ENCODE results near the gene LCK.
"Not testable (repeated sequence)": the region's sequence is repeated elsewhere in the genome, so short reads cannot be mapped to it uniquely, and the experiment has no call there.

The LCK gene

DNA sequence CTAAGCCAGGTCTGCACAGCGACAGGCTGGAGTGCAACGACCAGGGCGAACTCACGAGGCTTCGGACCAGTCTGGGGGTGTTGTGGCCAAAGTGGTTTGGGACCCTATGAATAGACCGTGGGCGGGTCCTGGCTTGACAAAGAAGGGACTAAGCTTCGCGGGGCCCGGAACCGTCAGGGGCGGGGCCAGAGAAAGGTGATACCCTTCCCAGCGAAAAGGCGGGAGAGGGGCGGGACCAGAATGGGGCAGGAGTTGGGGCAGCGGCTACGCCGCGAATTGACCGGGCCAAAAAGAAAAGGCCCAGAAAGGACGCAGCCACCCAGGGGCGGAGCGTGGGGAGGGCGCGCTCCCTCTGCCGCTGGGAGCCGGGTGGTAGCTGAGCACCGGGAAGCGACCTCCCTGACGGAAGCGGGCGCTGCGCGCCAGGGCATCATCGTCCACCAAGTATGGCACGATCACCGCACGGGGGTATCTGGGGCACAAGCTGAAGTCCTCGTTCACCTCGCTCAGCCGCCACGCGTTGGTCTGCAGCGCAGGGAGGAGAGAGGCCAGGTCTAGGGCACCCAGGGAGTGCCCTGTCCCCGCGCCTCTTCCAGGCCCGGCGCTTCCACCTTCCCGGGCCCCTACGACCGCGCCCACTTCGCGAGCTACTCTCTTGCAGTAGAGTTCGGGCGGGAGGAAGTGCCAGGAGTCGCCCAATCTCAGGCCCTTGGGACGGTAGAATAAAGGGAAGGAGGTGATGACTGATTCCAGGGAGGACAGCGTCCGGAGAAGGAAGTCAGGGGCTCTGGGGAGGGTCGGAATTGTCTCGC, 10.7 kb upstream of the LCK start:
- peak; percentile 31 to 69 (median 54) for DNase-seq

- peak in 5 of 6 experiments; percentile 15 to 68 (median 40) for DNase-seq
Measured at GRCh38 chr1:32241001-32241763, 9.9 kb upstream of the LCK start.

DNA sequence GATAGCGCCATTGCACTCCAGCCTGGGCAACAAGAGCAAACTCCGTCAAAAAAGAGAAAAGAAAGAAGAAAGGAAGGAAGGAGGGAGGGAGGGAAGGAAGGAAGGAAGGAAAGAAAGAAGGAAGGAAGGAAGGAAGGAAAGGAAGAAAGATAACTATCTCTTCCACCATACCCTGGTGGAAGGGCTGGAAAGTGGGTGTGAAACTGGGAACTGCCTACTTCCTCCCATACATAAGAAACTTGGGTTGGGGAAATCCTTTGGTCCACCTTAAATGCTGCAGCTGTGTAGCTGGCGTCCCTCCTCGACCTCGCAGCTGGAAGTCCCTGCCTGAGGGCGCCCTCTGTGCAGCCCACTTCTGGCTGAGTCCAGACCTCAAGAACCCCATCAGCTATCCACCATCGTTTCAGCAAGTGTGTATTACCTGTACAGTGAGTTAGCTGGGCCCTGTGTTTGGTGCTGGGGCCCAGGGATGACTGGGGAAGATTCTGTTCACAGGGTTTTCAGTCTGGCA, 8.7 kb upstream of the LCK start:
- no peak for DNase-seq

GRCh38 chr1:32246888-32247273, 4.2 kb upstream of the LCK start, which contains the start of gene FAM167B:
Gene FAM167B (plus strand): TSS chr1:32247222. CDS start chr1:32247422, 200 bp downstream.
- no peak for DNase-seq

- no peak for DNase-seq
Measured at GRCh38 chr1:32247452-32247851, 3.6 kb upstream of the LCK start.

GRCh38 chr1:32247983-32248889, 2.8 kb upstream of the LCK start:
- DNase-seq, result peak; percentile 32 to 70 (median 52)

GRCh38 chr1:32249831-32250525, 1.1 kb upstream of the LCK start:
- DNase-seq, result peak; percentile 71 to 90 (median 84)

GRCh38 chr1:32255072-32256071, 4.3 kb downstream of the LCK start:
- peak in 5 of 6 experiments; percentile 19 to 56 (median 39) for DNase-seq

DNA sequence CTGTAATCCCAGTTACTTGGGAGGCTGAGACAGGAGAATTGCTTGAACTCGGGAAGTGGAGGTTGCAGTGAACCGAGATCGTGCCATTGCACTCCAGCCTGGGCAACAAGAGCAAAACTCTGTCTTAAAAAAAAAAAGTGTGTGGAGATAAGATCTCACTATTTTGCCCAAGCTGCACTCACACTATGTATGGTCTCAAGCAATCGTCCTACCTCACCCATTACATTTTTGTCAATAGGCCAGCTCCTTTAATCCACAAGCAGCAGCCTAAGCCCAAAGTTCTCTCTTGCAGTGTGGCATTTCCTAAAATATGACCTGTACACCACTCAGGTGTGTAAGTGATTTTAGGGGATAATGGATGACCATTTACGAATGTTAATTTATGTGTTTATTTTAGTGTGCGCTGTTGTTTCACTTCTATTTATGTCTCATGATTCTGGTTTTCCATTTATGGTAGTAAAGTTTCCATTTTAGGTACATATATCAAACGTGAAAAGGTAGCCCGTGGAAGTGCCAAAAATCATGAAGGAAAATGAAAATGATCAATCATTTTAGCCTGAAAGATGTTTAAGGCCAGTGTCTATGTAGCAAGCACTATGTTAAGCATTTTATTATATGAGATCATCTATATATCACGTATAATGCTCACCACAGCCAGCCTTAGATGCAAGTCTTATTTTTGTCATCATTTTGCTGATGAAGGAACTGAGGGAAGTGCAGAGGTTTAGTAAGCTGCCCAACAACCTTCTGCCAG, 5.6 kb downstream of the LCK start:
- DNase-seq, result peak in 1 of 6 experiments; percentile 20

- DNase-seq, result no peak
Measured at GRCh38 chr1:32257227-32257508, 6.1 kb downstream of the LCK start.

GRCh38 chr1:32263236-32263593, 12.2 kb downstream of the LCK start:
- DNase-seq, result not testable (repeated sequence)

GRCh38 chr1:32263744-32264143, 12.7 kb downstream of the LCK start:
- peak in 3 of 6 experiments; percentile 46 to 57 (median 50) for DNase-seq

- DNase-seq, result no peak
Measured at GRCh38 chr1:32265846-32266245, 14.8 kb downstream of the LCK start.

- DNase-seq, result peak in 4 of 6 experiments; percentile 19 to 50 (median 34)
Measured at GRCh38 chr1:32266921-32267591, 16.0 kb downstream of the LCK start.

GRCh38 chr1:32269744-32270143, 18.7 kb downstream of the LCK start:
- no peak for DNase-seq

DNA sequence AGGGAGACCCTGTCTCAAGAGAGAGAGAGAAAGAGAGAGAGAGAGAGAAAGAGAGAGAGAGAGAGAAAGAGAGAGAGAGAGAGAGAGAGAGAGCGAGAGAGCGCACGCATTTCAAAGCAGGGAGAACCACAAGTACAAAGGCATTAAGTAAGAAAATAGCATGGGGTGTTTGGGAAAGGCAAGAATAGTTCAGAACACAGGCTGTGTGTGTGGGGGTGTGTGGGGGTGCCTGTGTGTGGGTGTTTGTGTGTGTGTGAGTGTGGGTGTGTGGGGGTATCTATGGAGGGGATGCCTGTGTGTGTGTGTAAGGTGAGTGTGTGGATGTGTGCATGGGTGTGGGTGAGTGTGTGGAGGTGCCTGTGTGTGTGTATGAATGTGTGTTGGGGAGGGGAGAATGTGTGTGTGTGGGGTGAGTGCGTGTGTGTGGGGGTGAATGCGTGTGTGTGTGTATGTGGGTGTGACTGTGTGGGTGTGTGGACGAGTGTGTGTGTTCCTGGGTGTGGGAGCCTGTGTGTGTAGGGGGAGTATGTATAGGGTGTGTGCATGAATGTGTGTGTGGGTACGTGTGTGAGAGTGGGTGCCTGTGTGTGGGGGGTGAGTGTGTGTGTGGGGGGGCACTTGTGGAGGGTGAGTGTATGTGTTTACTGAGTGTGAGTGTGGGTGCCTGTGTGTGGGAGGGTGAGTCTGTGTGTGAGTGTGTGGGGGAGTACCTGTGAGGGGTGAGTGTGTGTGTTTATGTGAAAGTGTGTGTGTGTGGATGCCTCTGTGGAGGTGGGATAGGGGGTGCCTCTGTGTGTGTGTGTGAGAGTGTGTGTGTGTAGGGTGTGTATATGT, 21.7 kb downstream of the LCK start:
- DNase-seq, result peak in 5 of 6 experiments; percentile 18 to 69 (median 39)

DNA sequence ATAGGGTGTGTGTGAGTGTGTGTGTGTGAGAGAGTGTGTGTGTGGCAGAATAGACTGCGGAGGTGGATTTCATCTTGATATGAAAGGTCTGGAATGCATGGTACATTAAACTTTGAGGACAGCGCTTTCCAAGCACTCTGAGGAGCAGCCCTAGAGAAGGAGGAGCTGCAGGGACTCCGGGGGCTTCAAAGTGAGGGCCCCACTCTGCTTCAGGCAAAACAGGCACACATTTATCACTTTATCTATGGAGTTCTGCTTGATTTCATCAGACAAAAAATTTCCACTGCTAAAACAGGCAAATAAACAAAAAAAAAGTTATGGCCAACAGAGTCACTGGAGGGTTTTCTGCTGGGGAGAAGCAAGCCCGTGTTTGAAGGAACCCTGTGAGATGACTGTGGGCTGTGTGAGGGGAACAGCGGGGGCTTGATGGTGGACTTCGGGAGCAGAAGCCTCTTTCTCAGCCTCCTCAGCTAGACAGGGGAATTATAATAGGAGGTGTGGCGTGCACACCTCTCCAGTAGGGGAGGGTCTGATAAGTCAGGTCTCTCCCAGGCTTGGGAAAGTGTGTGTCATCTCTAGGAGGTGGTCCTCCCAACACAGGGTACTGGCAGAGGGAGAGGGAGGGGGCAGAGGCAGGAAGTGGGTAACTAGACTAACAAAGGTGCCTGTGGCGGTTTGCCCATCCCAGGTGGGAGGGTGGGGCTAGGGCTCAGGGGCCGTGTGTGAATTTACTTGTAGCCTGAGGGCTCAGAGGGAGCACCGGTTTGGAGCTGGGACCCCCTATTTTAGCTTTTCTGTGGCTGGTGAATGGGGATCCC, 22.5 kb downstream of the LCK start:
- DNase-seq, result peak; percentile 70 to 88 (median 84)

Measured in stimulated activated naive CD4-positive, alpha-beta T cell (primary cell).